Liver (tissue), 3 donors: ENCODE results near the gene ERO1B.

Experiments used
- GABPA ChIP-seq, 2 donors: IDR thresholded peaks in 1 of 2; conservative IDR thresholded peaks in 1 of 2; 2 replicates each; pipeline ENCODE4 v1.6.1; 2016; ENCODE audit warnings: antibody characterized with exemption in 2 of 2, mild to moderate bottlenecking in 1 of 2, moderate library complexity in 1 of 2
- MAX ChIP-seq: IDR thresholded peaks from 2 replicates; pipeline ENCODE4 v1.6.1; 2016; ENCODE audit warnings: antibody characterized with exemption
- RAD21 ChIP-seq, 2 donors: IDR thresholded peaks; 2 replicates each; pipeline ENCODE4 v1.6.1; 2016; ENCODE audit warnings: antibody characterized with exemption in 2 of 2, mild to moderate bottlenecking in 2 of 2
- SP1 ChIP-seq: IDR thresholded peaks from 2 replicates; pipeline ENCODE4 v1.6.1; 2018; ENCODE audit warnings: antibody characterized with exemption, mild to moderate bottlenecking
- YY1 ChIP-seq: IDR thresholded peaks from 2 replicates; pipeline ENCODE4 v1.6.1; 2016; ENCODE audit warnings: antibody characterized with exemption, mild to moderate bottlenecking
- TF ChIP-seq, protein P1 (sequence below): fragments of 150-350 bp; IDR thresholded peaks from 2 replicates; pipeline ENCODE4 v1.5.1; 2017; ENCODE audit warnings: improper control_type of control experiment, low read depth, low read length; ENCODE audit not compliant: missing input control
- TF ChIP-seq, protein P2 (sequence below): IDR thresholded peaks from 2 replicates; pipeline ENCODE4 v1.6.1; 2016; ENCODE audit warnings: antibody characterized with exemption, mild to moderate bottlenecking
- TF ChIP-seq, protein P3 (sequence below): IDR thresholded peaks from 2 replicates; pipeline ENCODE4 v1.6.1; 2016; ENCODE audit warnings: antibody characterized with exemption
- donor health status: healthy.
- donor health status: healthy.

DNA sequence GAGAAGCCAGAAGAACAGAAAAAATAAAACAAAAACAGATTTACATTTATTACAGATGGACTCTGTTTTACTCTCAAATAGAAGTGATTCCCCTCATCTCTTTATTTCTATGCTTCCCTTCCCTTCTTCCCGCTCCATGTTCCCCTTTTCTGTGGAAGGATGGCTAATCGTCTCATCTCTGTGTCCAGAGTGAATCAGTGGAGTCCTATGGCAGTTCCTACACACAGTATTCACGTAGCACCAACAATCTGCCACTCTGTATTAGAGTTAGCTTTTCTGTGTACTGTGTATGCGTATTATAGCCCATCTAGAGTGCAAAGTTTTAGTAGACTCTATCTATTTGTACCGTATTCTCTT lies 6.8 kb upstream of the ERO1B start:
- TF ChIP-seq YY1 = no peak
- TF ChIP-seq, protein P1, sequence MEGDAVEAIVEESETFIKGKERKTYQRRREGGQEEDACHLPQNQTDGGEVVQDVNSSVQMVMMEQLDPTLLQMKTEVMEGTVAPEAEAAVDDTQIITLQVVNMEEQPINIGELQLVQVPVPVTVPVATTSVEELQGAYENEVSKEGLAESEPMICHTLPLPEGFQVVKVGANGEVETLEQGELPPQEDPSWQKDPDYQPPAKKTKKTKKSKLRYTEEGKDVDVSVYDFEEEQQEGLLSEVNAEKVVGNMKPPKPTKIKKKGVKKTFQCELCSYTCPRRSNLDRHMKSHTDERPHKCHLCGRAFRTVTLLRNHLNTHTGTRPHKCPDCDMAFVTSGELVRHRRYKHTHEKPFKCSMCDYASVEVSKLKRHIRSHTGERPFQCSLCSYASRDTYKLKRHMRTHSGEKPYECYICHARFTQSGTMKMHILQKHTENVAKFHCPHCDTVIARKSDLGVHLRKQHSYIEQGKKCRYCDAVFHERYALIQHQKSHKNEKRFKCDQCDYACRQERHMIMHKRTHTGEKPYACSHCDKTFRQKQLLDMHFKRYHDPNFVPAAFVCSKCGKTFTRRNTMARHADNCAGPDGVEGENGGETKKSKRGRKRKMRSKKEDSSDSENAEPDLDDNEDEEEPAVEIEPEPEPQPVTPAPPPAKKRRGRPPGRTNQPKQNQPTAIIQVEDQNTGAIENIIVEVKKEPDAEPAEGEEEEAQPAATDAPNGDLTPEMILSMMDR = no peak
- TF ChIP-seq, protein P2, sequence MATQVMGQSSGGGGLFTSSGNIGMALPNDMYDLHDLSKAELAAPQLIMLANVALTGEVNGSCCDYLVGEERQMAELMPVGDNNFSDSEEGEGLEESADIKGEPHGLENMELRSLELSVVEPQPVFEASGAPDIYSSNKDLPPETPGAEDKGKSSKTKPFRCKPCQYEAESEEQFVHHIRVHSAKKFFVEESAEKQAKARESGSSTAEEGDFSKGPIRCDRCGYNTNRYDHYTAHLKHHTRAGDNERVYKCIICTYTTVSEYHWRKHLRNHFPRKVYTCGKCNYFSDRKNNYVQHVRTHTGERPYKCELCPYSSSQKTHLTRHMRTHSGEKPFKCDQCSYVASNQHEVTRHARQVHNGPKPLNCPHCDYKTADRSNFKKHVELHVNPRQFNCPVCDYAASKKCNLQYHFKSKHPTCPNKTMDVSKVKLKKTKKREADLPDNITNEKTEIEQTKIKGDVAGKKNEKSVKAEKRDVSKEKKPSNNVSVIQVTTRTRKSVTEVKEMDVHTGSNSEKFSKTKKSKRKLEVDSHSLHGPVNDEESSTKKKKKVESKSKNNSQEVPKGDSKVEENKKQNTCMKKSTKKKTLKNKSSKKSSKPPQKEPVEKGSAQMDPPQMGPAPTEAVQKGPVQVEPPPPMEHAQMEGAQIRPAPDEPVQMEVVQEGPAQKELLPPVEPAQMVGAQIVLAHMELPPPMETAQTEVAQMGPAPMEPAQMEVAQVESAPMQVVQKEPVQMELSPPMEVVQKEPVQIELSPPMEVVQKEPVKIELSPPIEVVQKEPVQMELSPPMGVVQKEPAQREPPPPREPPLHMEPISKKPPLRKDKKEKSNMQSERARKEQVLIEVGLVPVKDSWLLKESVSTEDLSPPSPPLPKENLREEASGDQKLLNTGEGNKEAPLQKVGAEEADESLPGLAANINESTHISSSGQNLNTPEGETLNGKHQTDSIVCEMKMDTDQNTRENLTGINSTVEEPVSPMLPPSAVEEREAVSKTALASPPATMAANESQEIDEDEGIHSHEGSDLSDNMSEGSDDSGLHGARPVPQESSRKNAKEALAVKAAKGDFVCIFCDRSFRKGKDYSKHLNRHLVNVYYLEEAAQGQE = no peak
- TF ChIP-seq MAX = no peak
- TF ChIP-seq, protein P3, sequence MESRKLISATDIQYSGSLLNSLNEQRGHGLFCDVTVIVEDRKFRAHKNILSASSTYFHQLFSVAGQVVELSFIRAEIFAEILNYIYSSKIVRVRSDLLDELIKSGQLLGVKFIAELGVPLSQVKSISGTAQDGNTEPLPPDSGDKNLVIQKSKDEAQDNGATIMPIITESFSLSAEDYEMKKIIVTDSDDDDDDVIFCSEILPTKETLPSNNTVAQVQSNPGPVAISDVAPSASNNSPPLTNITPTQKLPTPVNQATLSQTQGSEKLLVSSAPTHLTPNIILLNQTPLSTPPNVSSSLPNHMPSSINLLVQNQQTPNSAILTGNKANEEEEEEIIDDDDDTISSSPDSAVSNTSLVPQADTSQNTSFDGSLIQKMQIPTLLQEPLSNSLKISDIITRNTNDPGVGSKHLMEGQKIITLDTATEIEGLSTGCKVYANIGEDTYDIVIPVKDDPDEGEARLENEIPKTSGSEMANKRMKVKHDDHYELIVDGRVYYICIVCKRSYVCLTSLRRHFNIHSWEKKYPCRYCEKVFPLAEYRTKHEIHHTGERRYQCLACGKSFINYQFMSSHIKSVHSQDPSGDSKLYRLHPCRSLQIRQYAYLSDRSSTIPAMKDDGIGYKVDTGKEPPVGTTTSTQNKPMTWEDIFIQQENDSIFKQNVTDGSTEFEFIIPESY = no peak
- TF ChIP-seq SP1 = no peak
- TF ChIP-seq RAD21 (IDR thresholded peaks at IDR 0.05) = no peak
- TF ChIP-seq GABPA (IDR thresholded peaks at IDR 0.05 in 1 of 2, conservative IDR thresholded peaks at IDR 0.05 in 1 of 2) = no peak
